ENCODE results near the gene HS3ST6. TPM values are rescaled to one million over a fixed set of nuclear protein-coding genes. Genes with fewer than 3 reads are reported as not detected.

HS3ST6 gene
- total RNA-seq, 1 experiment from 2014 or later = not detected

DNA sequence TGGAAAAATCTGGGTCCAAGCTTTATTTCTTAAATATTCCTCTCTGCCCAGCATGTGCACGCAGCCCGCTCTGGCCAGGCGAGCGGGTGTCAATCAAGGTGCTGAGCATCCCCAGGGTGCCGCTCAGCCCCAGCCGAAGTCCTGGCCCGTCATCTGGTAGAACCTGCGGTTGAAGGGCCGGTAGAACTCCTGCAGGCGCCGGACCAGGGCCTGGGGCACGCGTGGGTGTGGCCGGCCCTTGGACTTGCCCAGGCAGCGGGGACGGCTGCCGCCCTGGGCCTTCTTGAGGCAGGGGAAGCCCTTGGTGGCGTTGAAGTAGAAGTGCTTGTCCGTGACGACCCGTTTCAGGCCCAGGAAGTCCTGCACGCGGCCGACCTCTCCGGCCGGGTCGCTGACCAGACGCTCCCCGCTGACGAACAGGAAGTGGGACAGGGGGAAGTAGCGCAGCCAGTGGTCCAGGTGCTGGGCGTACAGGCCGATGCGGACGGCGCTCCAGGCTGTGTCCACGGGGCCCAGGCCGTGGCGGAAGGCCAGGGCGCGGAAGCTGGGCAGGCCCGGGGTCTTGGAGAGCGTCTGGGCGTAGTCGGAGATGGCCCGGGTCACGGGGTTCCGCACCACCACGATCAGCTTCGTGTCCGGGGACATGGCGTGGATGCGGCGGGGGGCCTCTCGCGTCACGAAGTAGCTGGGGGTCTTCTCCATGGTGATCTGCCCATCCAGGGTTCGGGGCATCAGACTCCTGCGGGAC lies 6.6 kb downstream of the HS3ST6 start:
- no TSS peak for BruUV-seq (replicated peaks)

DNA sequence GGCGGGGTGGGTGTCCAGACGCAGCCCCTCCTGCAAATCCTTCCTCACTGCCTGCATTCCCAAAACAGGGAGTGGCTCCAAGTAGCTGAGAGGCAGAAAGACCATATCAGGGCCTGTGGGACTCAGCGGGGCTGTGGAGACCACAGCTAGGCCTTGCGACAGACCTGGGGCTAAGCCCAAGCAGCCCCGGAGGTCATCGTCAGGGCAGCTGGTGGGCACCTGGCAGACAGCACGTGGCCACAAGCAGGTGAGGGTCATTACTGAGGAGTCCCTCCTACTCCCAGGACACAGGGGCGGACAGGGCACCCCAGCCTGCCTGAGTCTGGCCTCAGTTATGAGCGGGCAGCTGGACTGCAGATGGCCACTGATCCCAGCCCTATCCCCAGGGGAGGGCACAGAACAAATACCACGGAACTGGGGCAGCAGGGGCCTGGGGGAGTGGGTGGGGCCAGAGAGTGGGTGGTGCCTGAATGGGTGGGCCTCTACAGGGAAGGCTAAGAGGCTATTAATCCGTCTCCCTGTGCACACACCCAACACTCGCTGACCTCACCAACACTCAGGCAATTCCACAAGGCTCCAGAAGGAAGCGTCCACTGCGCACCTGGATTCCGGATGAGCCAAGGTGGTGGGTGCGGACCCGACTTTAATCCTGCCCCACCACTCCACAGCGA lies 8.5 kb downstream of the HS3ST6 start:
- Mint-ChIP-seq H3K27me3 (ENCODE audit: insufficient read depth, unreplicated experiment) (no peaks in the 10 kb centered on the region), H3K36me3 (ENCODE audit: insufficient read depth, unreplicated experiment) (no peaks in the 10 kb centered on the region), H3K4me3 (ENCODE audit: unreplicated experiment) (no peak overlapping the region), H3K9me3 (ENCODE audit: unreplicated experiment) (no peaks in the 10 kb centered on the region), H3K27ac (ENCODE audit: unreplicated experiment) (no peak overlapping the region), H3K4me1 (ENCODE audit: low read depth, unreplicated experiment) (no peaks in the 10 kb centered on the region)
- BruUV-seq (replicated peaks) = no TSS peak
- H3K4me1 ChIP-seq = no peaks in the 10 kb centered on the region
- H3K4me3 ChIP-seq (ENCODE audit: low read depth, low read length) = no peak overlapping the region
- POLR2A ChIA-PET = no interaction called here
- no peaks in the 10 kb centered on the region for H3K36me3 ChIP-seq (ENCODE audit: control insufficient read depth, insufficient read depth, low read length)
- no peaks in the 10 kb centered on the region for H3K9me3 ChIP-seq
- no peak for DNase-seq
- TF ChIP-seq CTCF (IDR thresholded peaks at IDR 0.05; ENCODE audit: insufficient read depth in 1 of 2, low read depth in 1 of 2, low read length in 1 of 2, severe bottlenecking in 1 of 2, unreplicated experiment in 1 of 2) = no peak
- no peaks in the 10 kb centered on the region for H3K27me3 ChIP-seq (replicated peaks; ENCODE audit: control insufficient read depth, insufficient read depth, low read length)
- intact Hi-C loops (cut with micrococcal nuclease; ENCODE audit: unreplicated experiment) = no loop called here
- CTCF ChIA-PET = no interaction called here

More for the DNA sequence above, 6.6 kb downstream of the HS3ST6 start:
- H3K4me1 Mint-ChIP-seq (ENCODE audit: low read depth, unreplicated experiment) = no peaks in the 10 kb centered on the region
- no peak overlapping the region for H3K4me3 Mint-ChIP-seq (ENCODE audit: unreplicated experiment)
- no peak for DNase-seq
- no peak overlapping the region for H3K27ac Mint-ChIP-seq (ENCODE audit: unreplicated experiment)
- no peaks in the 10 kb centered on the region for H3K36me3 ChIP-seq (ENCODE audit: control insufficient read depth, insufficient read depth, low read length)
- H3K4me3 ChIP-seq (ENCODE audit: low read depth, low read length) = no peak overlapping the region
- ChIA-PET POLR2A (no interaction called here), CTCF (no interaction called here)
- H3K27me3 Mint-ChIP-seq (ENCODE audit: insufficient read depth, unreplicated experiment) = peaks cover under 1% of the 10 kb centered on the region
- H3K36me3 Mint-ChIP-seq (ENCODE audit: insufficient read depth, unreplicated experiment) = no peaks in the 10 kb centered on the region
- H3K9me3 ChIP-seq = no peaks in the 10 kb centered on the region
- H3K9me3 Mint-ChIP-seq (ENCODE audit: unreplicated experiment) = no peaks in the 10 kb centered on the region
- no peaks in the 10 kb centered on the region for H3K4me1 ChIP-seq
- TF ChIP-seq CTCF (IDR thresholded peaks at IDR 0.05; ENCODE audit: insufficient read depth in 1 of 2, low read depth in 1 of 2, low read length in 1 of 2, severe bottlenecking in 1 of 2, unreplicated experiment in 1 of 2) = no peak
- intact Hi-C loops (cut with micrococcal nuclease; ENCODE audit: unreplicated experiment) = no loop called here
- no peaks in the 10 kb centered on the region for H3K27me3 ChIP-seq (replicated peaks; ENCODE audit: control insufficient read depth, insufficient read depth, low read length)

DNA sequence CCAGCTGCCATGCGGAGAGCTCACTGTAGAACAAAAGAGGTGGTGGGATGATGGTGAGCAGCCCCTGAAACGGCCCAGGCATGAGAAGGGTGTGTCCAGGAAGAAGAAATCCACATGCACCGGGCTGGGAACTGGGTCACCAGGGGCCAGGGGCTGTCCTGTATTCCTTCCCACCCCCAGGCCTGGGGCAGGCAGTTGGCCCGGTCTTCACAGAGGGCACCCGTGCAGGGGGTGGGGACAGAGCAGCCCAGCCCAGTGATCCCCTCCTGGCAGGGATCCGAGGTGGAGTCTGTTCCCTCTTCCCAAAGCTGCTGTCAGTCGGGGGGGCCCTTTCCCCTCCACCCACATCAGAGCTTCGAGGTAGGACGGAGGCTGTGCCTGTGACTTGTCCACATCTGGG lies 9.2 kb downstream of the HS3ST6 start:
- Mint-ChIP-seq H3K36me3 (ENCODE audit: insufficient read depth, unreplicated experiment) (no peaks in the 10 kb centered on the region), H3K9me3 (ENCODE audit: unreplicated experiment) (no peaks in the 10 kb centered on the region), H3K4me3 (ENCODE audit: unreplicated experiment) (no peak overlapping the region), H3K27ac (ENCODE audit: unreplicated experiment) (no peak overlapping the region), H3K4me1 (ENCODE audit: low read depth, unreplicated experiment) (no peaks in the 10 kb centered on the region), H3K27me3 (ENCODE audit: insufficient read depth, unreplicated experiment) (no peaks in the 10 kb centered on the region)
- POLR2A ChIA-PET = no interaction called here
- no peaks in the 10 kb centered on the region for H3K36me3 ChIP-seq (ENCODE audit: control insufficient read depth, insufficient read depth, low read length)
- H3K4me1 ChIP-seq = no peaks in the 10 kb centered on the region
- no TSS peak for BruUV-seq (replicated peaks)
- DNase-seq = no peak
- no peaks in the 10 kb centered on the region for H3K9me3 ChIP-seq
- intact Hi-C loops (cut with micrococcal nuclease; ENCODE audit: unreplicated experiment) = no loop called here
- CTCF ChIA-PET = no interaction called here
- H3K4me3 ChIP-seq (ENCODE audit: low read depth, low read length) = no peak overlapping the region
- TF ChIP-seq CTCF (IDR thresholded peaks at IDR 0.05; ENCODE audit: insufficient read depth in 1 of 2, low read depth in 1 of 2, low read length in 1 of 2, severe bottlenecking in 1 of 2, unreplicated experiment in 1 of 2) = no peak
- no peaks in the 10 kb centered on the region for H3K27me3 ChIP-seq (replicated peaks; ENCODE audit: control insufficient read depth, insufficient read depth, low read length)

All from Caco-2 (cell line).